GM12864 (cell line): ENCODE results near the gene LRFN2.

Experiments
- DNase-seq: peaks from one replicate; pipeline ENCODE4 v3.0.0-alpha.2; 2011; ENCODE audit warnings: low read depth
- H3K4me3 ChIP-seq: 2 replicates; pipeline ENCODE4 v1.5.1; 2011; ENCODE audit warnings: mild to moderate bottlenecking, low read depth, low read length, control low read depth
- CTCF ChIP-seq: IDR thresholded peaks from 2 replicates; pipeline ENCODE4 v1.5.1; 2011; ENCODE audit warnings: low read depth, mild to moderate bottlenecking, moderate library complexity, low read length, control low read depth, inconsistent platforms; ENCODE audit errors: missing control alignments

LRFN2 gene

GRCh38 chr6:40524797-40525585, 62.2 kb downstream of the LRFN2 start:
- no peak for TF ChIP-seq CTCF
- no peak for DNase-seq
- no peak overlapping the region for H3K4me3 ChIP-seq

- TF ChIP-seq CTCF, result no peak
- DNase-seq, result no peak
- no peak overlapping the region for H3K4me3 ChIP-seq
These were observed 63.5 kb downstream of the LRFN2 start for GRCh38 chr6:40523505-40524172.

GRCh38 chr6:40521496-40521895, 65.7 kb downstream of the LRFN2 start:
- no peak for TF ChIP-seq CTCF
- no peak overlapping the region for H3K4me3 ChIP-seq
- DNase-seq, result no peak

GRCh38 chr6:40520678-40521077, 66.5 kb downstream of the LRFN2 start:
- no peak for TF ChIP-seq CTCF
- no peak for DNase-seq
- no peak overlapping the region for H3K4me3 ChIP-seq

- TF ChIP-seq CTCF, result no peak
- no peak overlapping the region for H3K4me3 ChIP-seq
- no peak for DNase-seq
These were observed 67.1 kb downstream of the LRFN2 start for GRCh38 chr6:40520084-40520483.

- H3K4me3 ChIP-seq, result no peak overlapping the region
- no peak for TF ChIP-seq CTCF
- DNase-seq, result no peak
These were observed 69.5 kb downstream of the LRFN2 start for GRCh38 chr6:40517654-40518053.

GRCh38 chr6:40516429-40516828, 70.7 kb downstream of the LRFN2 start:
- DNase-seq, result no peak
- no peak for TF ChIP-seq CTCF

More at GRCh38 chr6:40516429-40516828, 70.7 kb downstream of the LRFN2 start:
- H3K4me3 ChIP-seq, result no peak overlapping the region
